Adrenal gland (tissue), 5 donors: Measurements from ENCODE around the gene TSPAN9.

Source experiments
- CTCF ChIP-seq, 6 experiments: fragments of 450-650 bp in 4 of 6; fragments of 200-600 bp in 2 of 6; sonication (generic) in 1 of 6; IDR thresholded peaks; 1 replicate in 5 of 6; 2 replicates in 1 of 6; pipeline versions ENCODE4 v1.5.1 to v1.8.0; 2016 to 2021; ENCODE audit warnings: antibody characterized with exemption in 6 of 6, mild to moderate bottlenecking in 2 of 6, moderate library complexity in 1 of 6
- POLR2A ChIP-seq, 2 donors: fragments of 450-650 bp; IDR thresholded peaks; one replicate each; pipeline ENCODE4 v1.6.1; 2017; ENCODE audit warnings: antibody characterized with exemption in 2 of 2, mild to moderate bottlenecking in 2 of 2, moderate library complexity in 1 of 2
- donor health status: DM: no; HTN: no; CAD: no.

- TF ChIP-seq POLR2A (IDR thresholded peaks at IDR 0.05), result no peak
- TF ChIP-seq CTCF (IDR thresholded peaks at IDR 0.05), result peak in 4 of 6 experiments; percentile 12 to 29 (median 27)
Observed at GRCh38 chr12:3313675-3314663, 236.8 kb downstream of the TSPAN9 start.
